Measurements from ENCODE around the gene NT5DC3.

DNA sequence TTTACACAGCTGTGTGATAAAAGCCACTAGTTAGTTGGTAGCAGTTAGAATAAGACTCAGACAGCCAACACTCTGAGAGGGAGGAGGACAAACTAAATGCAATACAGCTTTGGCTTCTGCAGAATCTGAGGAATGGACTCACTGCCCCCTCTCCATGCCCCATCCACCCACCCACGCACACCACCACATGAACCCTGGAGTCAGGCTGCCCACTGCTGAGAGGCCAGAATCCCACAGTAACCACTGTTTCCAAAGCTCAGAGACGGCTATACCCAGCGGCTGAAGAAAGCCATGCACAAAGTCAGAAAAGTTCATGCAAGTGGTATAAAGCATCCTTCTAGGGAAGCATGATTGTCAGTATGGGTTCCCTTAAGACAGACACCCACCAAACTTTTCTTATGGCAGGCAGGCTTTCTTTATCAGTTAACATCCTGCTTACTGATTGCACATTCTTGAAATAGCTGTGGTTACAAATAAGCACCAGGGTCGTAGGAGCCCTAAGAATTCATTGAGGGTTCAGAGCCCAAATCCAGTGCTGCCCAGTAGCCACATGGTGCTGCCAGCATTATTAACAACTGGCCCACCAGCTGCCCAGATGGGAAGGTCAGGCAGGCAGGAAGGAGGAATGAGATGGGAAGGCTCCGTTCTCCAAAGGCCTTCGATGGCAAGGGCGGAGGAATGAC is 61.5 kb downstream of the NT5DC3 start:
- no peak for TF ChIP-seq CTCF (IDR thresholded peaks at IDR 0.05)
- TF ChIP-seq EP300 (IDR thresholded peaks at IDR 0.05), result no peak
